Peyer's patch (tissue), 4 donors: ENCODE results near the gene FXYD7. TPM values are rescaled to one million over a fixed set of nuclear protein-coding genes. Genes with fewer than 3 reads are reported as not detected.

ENCODE experiments used
- DNase-seq, 3 donors: peaks; one replicate each; pipeline ENCODE4 v3.0.0-alpha.2; 2017 to 2019
- H3K27ac ChIP-seq, 4 donors: fragments of 200-600 bp; sonication (generic); one replicate each; pipeline ENCODE4 v1.5.1; 2016 to 2019
- H3K27me3 ChIP-seq, 2 donors: fragments of 200-600 bp; sonication (generic); one replicate each; pipeline ENCODE4 v1.5.1; 2019
- H3K36me3 ChIP-seq, 3 donors: fragments of 200-600 bp; sonication (generic); one replicate each; pipeline ENCODE4 v1.5.1; 2016 to 2019
- H3K4me1 ChIP-seq, 4 donors: fragments of 200-600 bp; sonication (generic); one replicate each; pipeline ENCODE4 v1.5.1; 2016 to 2019
- H3K4me3 ChIP-seq, 4 donors: fragments of 200-600 bp; sonication (generic); 1 replicate in 3 of 4; 2 replicates in 1 of 4; pipeline ENCODE4 v1.5.1; 2016 to 2019; ENCODE audit warnings: mild to moderate bottlenecking in 1 of 4
- H3K9me3 ChIP-seq, 4 donors: fragments of 200-600 bp; sonication (generic); one replicate each; pipeline ENCODE4 v1.5.1; 2016 to 2019; ENCODE audit warnings: mild to moderate bottlenecking in 1 of 4
- POLR2A ChIP-seq, 2 donors: fragments of 450-650 bp; IDR thresholded peaks; one replicate each; pipeline ENCODE4 v1.5.1; 2017; ENCODE audit warnings: antibody characterized with exemption in 2 of 2, mild to moderate bottlenecking in 2 of 2, moderate library complexity in 2 of 2
- total RNA-seq, 4 donors: library from RNA; depleted of rRNA; stranded (reverse); fragments of >200 nt; gene quantifications; one replicate each; pipeline ENCODE4 v1.1.0, GENCODE V29; 2016
- TF ChIP-seq, protein P1 (sequence below), 6 experiments: fragments of 450-650 bp in 4 of 6; fragments of 200-600 bp in 2 of 6; sonication (generic) in 1 of 6; IDR thresholded peaks; one replicate each; pipeline ENCODE4 v1.5.1; 2017 to 2019; ENCODE audit warnings: antibody characterized with exemption in 6 of 6, mild to moderate bottlenecking in 3 of 6, moderate library complexity in 1 of 6

Gene FXYD7
- total RNA-seq, 4 donors from 2014 or later: not detected

DNA sequence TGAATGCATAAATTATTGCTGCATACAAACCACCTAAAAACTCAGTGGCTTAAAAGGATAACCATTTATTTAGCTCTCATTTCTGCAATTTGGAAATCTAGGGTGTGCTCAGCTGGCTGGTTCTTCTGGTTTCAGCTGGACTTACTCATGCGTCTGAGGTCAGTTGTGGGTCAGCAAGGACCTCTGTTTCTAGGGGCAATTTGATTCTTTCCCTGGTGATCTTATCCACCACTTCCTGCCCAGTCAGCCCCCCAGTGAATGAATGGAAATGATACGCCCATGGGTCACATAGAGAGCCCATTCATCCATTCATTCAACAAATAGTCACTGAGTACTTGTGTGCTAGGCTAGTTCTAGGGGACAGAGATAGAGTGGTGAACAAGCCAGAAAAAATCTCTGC is 21.4 kb downstream of the FXYD7 start:
- H3K9me3 ChIP-seq: peaks cover 0 to 13% (median 4%) of the 10 kb centered on the region in 4 donors
- peaks cover 0 to 7% (median 0%) of the 10 kb centered on the region in 4 donors for H3K4me1 ChIP-seq
- no peak overlapping the region for H3K4me3 ChIP-seq
- DNase-seq: no peak
- peaks cover 0 to 28% (median 0%) of the 10 kb centered on the region in 3 donors for H3K36me3 ChIP-seq
- H3K27ac ChIP-seq: no peak overlapping the region
- no peaks in the 10 kb centered on the region for H3K27me3 ChIP-seq
- TF ChIP-seq POLR2A (IDR thresholded peaks at IDR 0.05): no peak
- TF ChIP-seq, protein P1, sequence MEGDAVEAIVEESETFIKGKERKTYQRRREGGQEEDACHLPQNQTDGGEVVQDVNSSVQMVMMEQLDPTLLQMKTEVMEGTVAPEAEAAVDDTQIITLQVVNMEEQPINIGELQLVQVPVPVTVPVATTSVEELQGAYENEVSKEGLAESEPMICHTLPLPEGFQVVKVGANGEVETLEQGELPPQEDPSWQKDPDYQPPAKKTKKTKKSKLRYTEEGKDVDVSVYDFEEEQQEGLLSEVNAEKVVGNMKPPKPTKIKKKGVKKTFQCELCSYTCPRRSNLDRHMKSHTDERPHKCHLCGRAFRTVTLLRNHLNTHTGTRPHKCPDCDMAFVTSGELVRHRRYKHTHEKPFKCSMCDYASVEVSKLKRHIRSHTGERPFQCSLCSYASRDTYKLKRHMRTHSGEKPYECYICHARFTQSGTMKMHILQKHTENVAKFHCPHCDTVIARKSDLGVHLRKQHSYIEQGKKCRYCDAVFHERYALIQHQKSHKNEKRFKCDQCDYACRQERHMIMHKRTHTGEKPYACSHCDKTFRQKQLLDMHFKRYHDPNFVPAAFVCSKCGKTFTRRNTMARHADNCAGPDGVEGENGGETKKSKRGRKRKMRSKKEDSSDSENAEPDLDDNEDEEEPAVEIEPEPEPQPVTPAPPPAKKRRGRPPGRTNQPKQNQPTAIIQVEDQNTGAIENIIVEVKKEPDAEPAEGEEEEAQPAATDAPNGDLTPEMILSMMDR (IDR thresholded peaks at IDR 0.05): no peak

DNA sequence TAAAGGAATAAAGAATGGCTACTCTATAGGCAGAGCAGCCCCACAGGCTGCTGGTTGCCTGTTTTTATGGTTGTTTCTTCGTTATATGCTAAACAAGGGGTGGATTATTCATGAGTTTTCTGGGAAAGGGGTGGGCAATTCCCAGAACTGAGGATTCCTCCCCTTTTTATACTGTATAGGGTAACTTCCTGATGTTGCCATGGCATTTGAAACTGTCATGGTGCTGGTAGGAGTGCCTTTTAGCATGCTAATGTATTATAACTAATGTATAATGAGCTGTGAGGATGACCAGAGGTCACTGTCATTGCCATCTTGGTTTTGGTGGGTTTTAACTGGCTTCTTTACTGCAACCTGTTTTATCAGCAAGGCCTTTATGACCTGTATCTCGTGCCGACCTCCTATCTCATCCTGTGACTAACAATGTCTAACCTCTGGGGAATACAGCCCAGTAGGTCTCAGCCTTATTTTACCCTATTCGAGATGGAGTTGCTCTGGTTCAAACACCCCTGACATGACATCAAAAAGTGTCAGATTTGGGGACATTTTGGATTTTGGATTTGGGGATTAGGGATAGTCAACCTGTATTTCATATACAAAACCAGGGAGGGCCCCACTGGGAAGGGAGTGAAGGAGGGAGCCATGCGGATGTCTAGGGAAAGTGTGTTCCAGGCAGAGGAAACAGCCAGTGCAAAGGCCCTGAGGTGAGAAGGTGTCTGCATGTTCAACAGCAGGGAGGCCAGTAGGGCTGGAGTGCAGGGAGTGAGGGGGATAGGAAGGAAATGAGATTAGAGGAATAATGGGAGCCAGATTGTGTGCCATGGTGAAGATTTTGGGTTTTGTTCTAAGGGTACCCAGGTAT is 22.4 kb downstream of the FXYD7 start:
- H3K27ac ChIP-seq: no peak overlapping the region
- peak in 1 of 3 donors; percentile 25 for DNase-seq
- peaks cover 0 to 28% (median 0%) of the 10 kb centered on the region in 3 donors for H3K36me3 ChIP-seq
- no peaks in the 10 kb centered on the region for H3K27me3 ChIP-seq
- TF ChIP-seq POLR2A (IDR thresholded peaks at IDR 0.05): no peak
- TF ChIP-seq, protein P1 (IDR thresholded peaks at IDR 0.05): no peak
- no peak overlapping the region for H3K4me3 ChIP-seq
- peaks cover 0 to 7% (median 0%) of the 10 kb centered on the region in 4 donors for H3K4me1 ChIP-seq
- H3K9me3 ChIP-seq: peaks cover 0 to 13% (median 4%) of the 10 kb centered on the region in 4 donors

DNA sequence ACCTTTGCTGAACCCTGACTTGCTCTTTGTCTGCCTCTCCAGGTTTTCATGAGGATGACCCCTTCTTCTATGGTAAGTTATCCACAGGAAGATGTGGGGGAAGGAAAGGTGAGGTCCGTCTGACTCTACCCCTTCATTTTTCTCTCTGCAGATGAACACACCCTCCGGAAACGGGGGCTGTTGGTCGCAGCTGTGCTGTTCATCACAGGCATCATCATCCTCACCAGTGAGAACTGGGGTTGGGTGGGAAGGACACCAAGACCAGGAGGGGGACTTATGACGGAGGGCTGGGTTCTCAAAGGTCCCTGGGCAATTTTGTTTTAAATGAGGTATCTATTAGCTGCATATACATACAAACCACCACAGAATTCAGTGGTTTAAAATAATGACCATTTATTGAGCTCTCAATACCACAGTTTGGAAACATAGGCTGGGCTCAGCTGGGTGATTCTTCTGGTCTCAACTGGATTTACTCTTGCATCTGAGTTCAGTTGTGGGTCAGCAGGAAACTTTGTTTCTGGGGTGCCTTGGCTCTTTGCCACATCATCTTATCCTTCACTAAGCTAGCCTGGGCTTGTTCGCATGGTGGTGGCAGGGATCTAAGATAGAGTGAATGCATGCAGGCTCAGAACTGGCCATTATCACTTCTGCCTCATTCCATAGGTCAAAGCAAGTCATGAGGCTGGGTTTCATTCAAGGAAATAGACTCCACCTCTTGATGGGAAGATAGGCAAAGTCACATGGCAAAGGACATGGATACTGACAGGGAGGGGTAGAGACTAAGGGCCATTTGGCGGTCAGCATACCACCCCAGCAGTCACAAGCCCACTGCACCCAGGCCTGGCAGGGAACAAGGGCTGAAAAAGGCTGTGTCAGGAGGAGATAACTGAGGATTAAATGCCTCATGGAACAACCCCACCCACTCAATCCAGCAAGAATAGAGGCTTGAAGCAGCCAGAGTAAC is 23.3 kb downstream of the FXYD7 start:
- H3K27me3 ChIP-seq: no peaks in the 10 kb centered on the region
- no peak overlapping the region for H3K4me3 ChIP-seq
- TF ChIP-seq, protein P1 (IDR thresholded peaks at IDR 0.05): no peak
- TF ChIP-seq POLR2A (IDR thresholded peaks at IDR 0.05): no peak
- DNase-seq: peak in 1 of 3 donors; percentile 28
- peak overlapping the region in 1 of 4 donors; percentile 59 for H3K27ac ChIP-seq
- H3K9me3 ChIP-seq: peaks cover 0 to 13% (median 4%) of the 10 kb centered on the region in 4 donors
- peaks cover 0 to 7% (median 0%) of the 10 kb centered on the region in 4 donors for H3K4me1 ChIP-seq
- H3K36me3 ChIP-seq: peaks cover 0 to 24% (median 0%) of the 10 kb centered on the region in 3 donors

DNA sequence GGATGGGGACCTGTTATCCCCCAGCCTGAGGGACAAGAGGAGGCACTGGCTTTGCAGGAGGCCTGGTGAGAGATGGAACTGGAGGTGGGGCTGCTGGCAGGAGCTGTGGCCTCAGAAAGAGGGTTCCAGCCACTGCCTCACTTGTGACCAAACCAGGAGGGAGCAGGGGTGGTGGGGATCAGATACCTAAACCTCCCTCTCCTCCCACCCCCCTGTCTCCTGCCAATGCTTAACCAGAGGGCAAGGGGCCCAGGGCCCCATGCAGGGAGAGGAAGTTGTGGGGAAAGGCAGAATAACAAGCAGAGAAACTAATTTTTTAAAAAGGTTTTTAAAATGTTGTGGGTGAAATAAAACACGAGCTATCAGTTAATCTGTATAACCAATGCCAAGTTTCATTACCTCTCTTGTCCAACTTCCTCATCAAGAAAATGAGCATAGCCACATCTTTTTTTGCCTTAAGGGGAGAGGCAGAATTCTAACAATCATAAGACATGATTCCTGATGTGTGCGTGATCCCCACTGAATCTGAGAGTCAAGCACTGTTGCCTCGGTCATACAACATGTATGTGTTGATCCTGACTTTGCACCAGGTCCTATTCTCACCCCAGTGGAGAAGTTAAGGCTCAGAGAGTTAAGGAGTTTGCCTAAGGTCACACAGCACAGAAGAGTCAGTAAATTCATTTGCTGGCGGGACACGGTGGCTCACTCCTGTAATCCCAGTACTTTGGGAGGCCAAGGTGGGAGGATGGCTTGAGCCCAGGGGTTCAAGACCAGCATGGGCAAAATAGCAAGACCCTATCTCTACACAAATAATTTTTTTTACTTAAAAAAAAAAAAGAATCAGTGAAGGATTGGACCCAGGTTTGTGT is 24.4 kb downstream of the FXYD7 start:
- Histone ChIP-seq H3K27ac (peak overlapping the region in 3 of 4 donors; percentile 1 to 59 (median 48)), H3K9me3 (peaks cover 0 to 13% (median 4%) of the 10 kb centered on the region in 4 donors), H3K36me3 (peaks cover 0 to 17% (median 0%) of the 10 kb centered on the region in 3 donors), H3K27me3 (no peaks in the 10 kb centered on the region), H3K4me1 (peaks cover 0 to 7% (median 0%) of the 10 kb centered on the region in 4 donors), H3K4me3 (no peak overlapping the region)
- TF ChIP-seq, protein P1 (IDR thresholded peaks at IDR 0.05): no peak
- no peak for TF ChIP-seq POLR2A (IDR thresholded peaks at IDR 0.05)
- DNase-seq: peak in 1 of 3 donors; percentile 43
